PC-9 (cell line): ENCODE results near the gene LONP2. TPM values are rescaled to one million over a fixed set of nuclear protein-coding genes. Genes with fewer than 3 reads are reported as not detected.

Experiments used
- BruUV-seq: library from RNA; stranded (reverse); fragments of 400-500 nt; replicated peaks from 2 replicates; lab custom pipeline; 2021; lab: Mats Ljungman, UMichigan
- CTCF ChIA-PET: fragments of 300-600 bp; sonication (Branson Sonifier 250); formaldehyde crosslinking; loops from one replicate; lab custom pipeline; 2022; ENCODE audit warnings: antibody characterized with exemption; lab: Charles Lee
- POLR2A ChIA-PET: fragments of 300-600 bp; sonication (Branson Sonifier 250); formaldehyde crosslinking; loops from one replicate; lab custom pipeline; 2022; ENCODE audit warnings: antibody characterized with exemption; ENCODE audit not compliant: unreplicated experiment; lab: Charles Lee
- DNase-seq, 2 experiments: peaks; one replicate each; pipeline versions ENCODE4 v3.0.0 to v3.0.0-alpha.2; 2015 to 2022; ENCODE audit warnings: mixed read lengths in 1 of 2
- H2AFZ ChIP-seq: fragments of 200-600 bp; sonication (generic); 2 replicates; pipeline ENCODE4 v1.8.1; 2017; ENCODE audit warnings: antibody characterized with exemption
- H3F3A ChIP-seq: fragments of 200-600 bp; sonication (generic); 2 replicates; pipeline ENCODE4 v1.8.1; 2017; ENCODE audit warnings: antibody characterized with exemption, mild to moderate bottlenecking, low read depth; ENCODE audit not compliant: insufficient read depth
- H3K27ac ChIP-seq: fragments of 200-600 bp; sonication (generic); 2 replicates; pipeline ENCODE4 v1.6.1; 2016; ENCODE audit warnings: mixed run types
- H3K27me3 ChIP-seq: fragments of 200-600 bp; sonication (generic); 2 replicates; pipeline ENCODE4 v1.6.1; 2016; ENCODE audit warnings: low read depth, mixed run types; ENCODE audit not compliant: insufficient read depth
- H3K36me3 ChIP-seq: fragments of 200-600 bp; sonication (generic); 2 replicates; pipeline ENCODE4 v1.6.1; 2016; ENCODE audit warnings: low read depth, mixed run types
- H3K4me1 ChIP-seq: fragments of 200-600 bp; sonication (generic); replicated peaks from 2 replicates; pipeline ENCODE4 v1.6.1; 2016; ENCODE audit warnings: mixed run types; ENCODE audit not compliant: insufficient read depth
- H3K4me2 ChIP-seq: fragments of 200-600 bp; sonication (generic); 2 replicates; pipeline ENCODE4 v1.6.1; 2017; ENCODE audit warnings: mixed run types
- H3K4me3 ChIP-seq: fragments of 200-600 bp; sonication (generic); 2 replicates; pipeline ENCODE4 v1.6.1; 2016; ENCODE audit warnings: mixed run types
- H3K79me2 ChIP-seq: fragments of 200-600 bp; sonication (generic); 2 replicates; pipeline ENCODE4 v1.6.1; 2017; ENCODE audit warnings: low read depth, mixed run types
- H3K9me2 ChIP-seq: fragments of 200-600 bp; sonication (generic); 2 replicates; pipeline ENCODE4 v1.8.1; 2017; ENCODE audit warnings: mild to moderate bottlenecking; ENCODE audit not compliant: insufficient read depth
- H3K9me3 ChIP-seq: fragments of 200-600 bp; sonication (generic); 2 replicates; pipeline ENCODE4 v1.8.1; 2016; ENCODE audit warnings: low read depth; ENCODE audit not compliant: insufficient read depth
- H4K20me1 ChIP-seq: fragments of 200-600 bp; sonication (generic); 2 replicates; pipeline ENCODE4 v1.8.1; 2017; ENCODE audit not compliant: insufficient read depth
- CTCF ChIP-seq: fragments of 200-600 bp; sonication (generic); conservative IDR thresholded peaks from 2 replicates; pipeline ENCODE4 v1.6.1; 2017; ENCODE audit warnings: mixed run types, antibody characterized with exemption, mild to moderate bottlenecking, moderate library complexity
- EZH2 ChIP-seq: fragments of 200-600 bp; sonication (generic); IDR thresholded peaks from 2 replicates; pipeline ENCODE4 v1.8.0; 2017; ENCODE audit warnings: antibody characterized with exemption, low read depth
- intact Hi-C: fragments of 100-400 bp; cut with micrococcal nuclease; formaldehyde crosslinking; loops from one replicate; pipeline ENCODE4 v1.10.0; 2022; ENCODE audit not compliant: unreplicated experiment
- total RNA-seq: library from RNA; stranded (reverse); gene quantifications from 2 replicates; pipeline ENCODE4 v1.2.3, GENCODE V29; 2021

LONP2 gene
- total RNA-seq, 1 experiment from 2014 or later: 47.0 TPM

GRCh38 chr16:48204825-48205151 lies 39.3 kb upstream of the LONP2 start:
- Histone ChIP-seq H3K4me3 (no peak overlapping the region), H4K20me1 (no peaks in the 10 kb centered on the region), H2AFZ (no peak overlapping the region), H3K27ac (no peak overlapping the region), H3K79me2 (no peaks in the 10 kb centered on the region), H3K4me1 (0 out of 2 replicates have a peak, but pooled peaks cover 8% of the 10 kb centered on the region), H3K36me3 (no peaks in the 10 kb centered on the region), H3K27me3 (no peaks in the 10 kb centered on the region), H3F3A (no peaks in the 10 kb centered on the region; the same call in 1 of the 2 replicates), H3K9me3 (no peaks in the 10 kb centered on the region), H3K9me2 (no peaks in the 10 kb centered on the region), H3K4me2 (no peak overlapping the region)
- intact Hi-C loops: no loop called here
- CTCF ChIA-PET: no interaction called here
- BruUV-seq: no TSS peak
- TF ChIP-seq EZH2 (no peak), CTCF (no peak)
- POLR2A ChIA-PET: no interaction called here
- DNase-seq: no peak

GRCh38 chr16:48206594-48207242 lies 37.4 kb upstream of the LONP2 start:
- no peaks in the 10 kb centered on the region; the same call in 1 of the 2 replicates for H3F3A ChIP-seq
- DNase-seq: no peak
- no peak overlapping the region for H2AFZ ChIP-seq
- H3K9me3 ChIP-seq: no peaks in the 10 kb centered on the region
- POLR2A ChIA-PET: no interaction called here
- no peaks in the 10 kb centered on the region for H3K36me3 ChIP-seq
- no peak for TF ChIP-seq EZH2
- no peak for TF ChIP-seq CTCF
- no peak overlapping the region for H3K27ac ChIP-seq
- no TSS peak for BruUV-seq
- intact Hi-C loops: no loop called here
- CTCF ChIA-PET: no interaction called here
- no peaks in the 10 kb centered on the region for H4K20me1 ChIP-seq
- H3K79me2 ChIP-seq: no peaks in the 10 kb centered on the region
- 0 out of 2 replicates have a peak, but pooled peaks cover 8% of the 10 kb centered on the region for H3K4me1 ChIP-seq
- no peak overlapping the region for H3K4me3 ChIP-seq
- no peak overlapping the region for H3K4me2 ChIP-seq
- H3K9me2 ChIP-seq: no peaks in the 10 kb centered on the region
- H3K27me3 ChIP-seq: no peaks in the 10 kb centered on the region

GRCh38 chr16:48210747-48211146 lies 33.4 kb upstream of the LONP2 start:
- H3K9me2 ChIP-seq: no peaks in the 10 kb centered on the region
- H3K4me3 ChIP-seq: no peak overlapping the region
- H3K4me1 ChIP-seq: 0 out of 2 replicates have a peak, but pooled peaks cover 8% of the 10 kb centered on the region
- H3K9me3 ChIP-seq: no peaks in the 10 kb centered on the region
- no peak for DNase-seq
- no peak overlapping the region for H3K27ac ChIP-seq
- no peak overlapping the region for H2AFZ ChIP-seq
- BruUV-seq: no TSS peak
- H4K20me1 ChIP-seq: no peaks in the 10 kb centered on the region
- no peaks in the 10 kb centered on the region for H3K27me3 ChIP-seq
- no peaks in the 10 kb centered on the region for H3K36me3 ChIP-seq
- no peaks in the 10 kb centered on the region; the same call in 1 of the 2 replicates for H3F3A ChIP-seq
- H3K4me2 ChIP-seq: no peak overlapping the region
- ChIA-PET CTCF (no interaction called here), POLR2A (no interaction called here)
- TF ChIP-seq EZH2 (no peak), CTCF (no peak)
- intact Hi-C loops: no loop called here
- H3K79me2 ChIP-seq: no peaks in the 10 kb centered on the region
